ENCODE measurements around the gene PDCD4.

The PDCD4 gene

DNA sequence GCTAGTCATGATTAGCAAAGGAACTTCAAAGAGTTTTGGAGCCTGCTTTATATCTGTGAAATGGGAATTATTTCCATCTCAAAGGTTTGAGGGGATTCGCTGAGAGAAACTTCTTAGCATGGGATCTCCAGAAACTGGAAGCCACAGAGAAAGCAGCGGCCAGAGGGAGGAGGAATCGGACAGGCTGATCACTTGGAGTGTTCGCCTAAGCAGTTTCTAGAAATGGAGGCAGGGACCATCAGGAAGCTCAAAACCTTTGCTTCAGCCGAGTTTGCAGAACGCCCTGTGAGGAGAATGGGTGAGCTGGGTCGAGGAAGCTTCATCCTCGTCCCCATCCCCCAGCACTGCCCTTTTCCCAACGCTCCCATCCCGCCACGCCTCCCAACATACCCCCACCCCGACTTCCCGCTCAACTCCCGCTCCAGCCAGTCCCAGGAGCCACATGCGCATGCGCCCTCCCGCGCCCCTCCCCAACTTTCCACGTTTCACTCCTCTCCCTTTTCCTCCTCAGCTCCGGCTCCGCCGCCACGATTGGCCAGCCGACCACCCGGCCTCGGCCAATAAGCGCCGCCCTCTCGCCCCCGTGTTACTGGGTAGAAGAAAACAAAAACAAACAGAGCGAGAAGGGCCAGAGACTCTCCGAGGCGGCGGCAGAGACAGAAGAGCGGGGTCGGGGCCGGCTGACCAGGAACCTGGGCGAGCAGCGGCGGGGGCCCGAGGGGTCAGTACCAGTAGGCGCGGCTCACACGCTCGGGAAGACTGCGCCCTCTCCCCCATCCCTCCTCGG is at the start of gene PDCD4:
Gene PDCD4, plus strand, starts transcription at position 631 of the 787 bp plus-strand sequence. CDS start 4,100 bp downstream, outside the sequence.
- peak within 1 kb of the TSS; percentile 74 for H2AFZ ChIP-seq (ENCODE audit: low read length, unreplicated experiment)
- H3K4me1 ChIP-seq (ENCODE audit: control insufficient read depth, insufficient read depth, low read length, unreplicated experiment), result peaks cover 11% of the 10 kb centered on the region
- H3K27me3 ChIP-seq (ENCODE audit: insufficient read depth, low read length), result no peaks in the 10 kb centered on the region
- H3K27ac ChIP-seq (ENCODE audit: low read depth, low read length), result peak within 1 kb of the TSS; percentile 76
- peaks cover 32% of the 10 kb centered on the region for H3K79me2 ChIP-seq (ENCODE audit: control insufficient read depth, insufficient read depth, low read length, unreplicated experiment)
- H3K36me3 ChIP-seq (ENCODE audit: insufficient read depth, low read length), result no peaks in the 10 kb centered on the region; the same call in 1 of the 2 replicates
- H3K4me3 ChIP-seq (ENCODE audit: low read depth, low read length), result peak within 1 kb of the TSS; percentile 87

DNA sequence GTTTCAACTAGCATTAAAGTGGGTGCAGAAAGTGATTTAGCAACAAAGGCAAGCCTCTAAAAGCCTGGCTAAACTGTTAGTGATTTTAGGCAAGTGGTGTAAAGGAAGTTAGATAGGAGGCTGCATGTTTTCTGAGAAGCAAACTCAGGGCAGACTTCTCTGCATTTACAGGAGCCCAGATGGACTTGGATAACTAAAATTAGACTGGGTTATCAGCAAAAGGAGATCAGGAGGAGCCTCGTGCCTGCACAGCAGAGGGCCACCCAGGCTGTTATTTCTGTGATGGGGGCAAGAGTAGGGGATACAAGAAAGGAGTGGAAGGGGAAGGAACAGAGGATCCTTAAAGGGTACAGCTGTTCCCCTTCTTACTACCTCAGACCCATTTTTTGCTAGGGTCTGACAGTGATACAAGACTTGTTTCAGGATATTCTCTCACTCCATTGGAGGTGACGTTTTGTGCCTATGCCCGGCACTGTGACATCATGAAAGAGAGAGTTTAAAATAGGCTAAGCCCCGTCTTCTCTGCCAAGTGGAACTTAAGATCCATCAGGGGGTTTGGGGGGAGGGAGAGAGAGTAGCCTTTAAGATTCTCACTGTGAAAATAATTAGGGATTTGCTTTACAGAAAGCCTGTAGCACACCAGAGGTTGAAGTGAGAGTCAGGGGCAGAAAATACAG is 49.6 kb upstream of the PDCD4 start:
- no peak overlapping the region for H2AFZ ChIP-seq (ENCODE audit: low read length, unreplicated experiment)
- H3K79me2 ChIP-seq (ENCODE audit: control insufficient read depth, insufficient read depth, low read length, unreplicated experiment), result no peaks in the 10 kb centered on the region
- H3K4me3 ChIP-seq (ENCODE audit: low read depth, low read length), result no peak overlapping the region

GRCh38 chr10:110822712-110823311 is 48.9 kb upstream of the PDCD4 start:
- peaks cover 6% of the 10 kb centered on the region for H3K4me1 ChIP-seq (ENCODE audit: control insufficient read depth, insufficient read depth, low read length, unreplicated experiment)
- H2AFZ ChIP-seq (ENCODE audit: low read length, unreplicated experiment), result no peak overlapping the region
- H3K79me2 ChIP-seq (ENCODE audit: control insufficient read depth, insufficient read depth, low read length, unreplicated experiment), result no peaks in the 10 kb centered on the region
- no peak overlapping the region for H3K27ac ChIP-seq (ENCODE audit: low read depth, low read length)
- no peaks in the 10 kb centered on the region for H3K36me3 ChIP-seq (ENCODE audit: insufficient read depth, low read length)
- H3K27me3 ChIP-seq (ENCODE audit: insufficient read depth, low read length), result no peaks in the 10 kb centered on the region
- H3K4me3 ChIP-seq (ENCODE audit: low read depth, low read length), result no peak overlapping the region

More for the DNA sequence above, 49.6 kb upstream of the PDCD4 start:
- Histone ChIP-seq H3K27me3 (ENCODE audit: insufficient read depth, low read length) (no peaks in the 10 kb centered on the region), H3K36me3 (ENCODE audit: insufficient read depth, low read length) (no peaks in the 10 kb centered on the region), H3K27ac (ENCODE audit: low read depth, low read length) (no peak overlapping the region), H3K4me1 (ENCODE audit: control insufficient read depth, insufficient read depth, low read length, unreplicated experiment) (peaks cover under 1% of the 10 kb centered on the region)

GRCh38 chr10:110824152-110824441 is 47.6 kb upstream of the PDCD4 start:
- no peaks in the 10 kb centered on the region for H3K27me3 ChIP-seq (ENCODE audit: insufficient read depth, low read length)
- peaks cover 7% of the 10 kb centered on the region for H3K4me1 ChIP-seq (ENCODE audit: control insufficient read depth, insufficient read depth, low read length, unreplicated experiment)
- no peak overlapping the region for H2AFZ ChIP-seq (ENCODE audit: low read length, unreplicated experiment)
- H3K4me3 ChIP-seq (ENCODE audit: low read depth, low read length), result no peak overlapping the region
- H3K27ac ChIP-seq (ENCODE audit: low read depth, low read length), result no peak overlapping the region
- no peaks in the 10 kb centered on the region for H3K79me2 ChIP-seq (ENCODE audit: control insufficient read depth, insufficient read depth, low read length, unreplicated experiment)
- H3K36me3 ChIP-seq (ENCODE audit: insufficient read depth, low read length), result no peaks in the 10 kb centered on the region

DNA sequence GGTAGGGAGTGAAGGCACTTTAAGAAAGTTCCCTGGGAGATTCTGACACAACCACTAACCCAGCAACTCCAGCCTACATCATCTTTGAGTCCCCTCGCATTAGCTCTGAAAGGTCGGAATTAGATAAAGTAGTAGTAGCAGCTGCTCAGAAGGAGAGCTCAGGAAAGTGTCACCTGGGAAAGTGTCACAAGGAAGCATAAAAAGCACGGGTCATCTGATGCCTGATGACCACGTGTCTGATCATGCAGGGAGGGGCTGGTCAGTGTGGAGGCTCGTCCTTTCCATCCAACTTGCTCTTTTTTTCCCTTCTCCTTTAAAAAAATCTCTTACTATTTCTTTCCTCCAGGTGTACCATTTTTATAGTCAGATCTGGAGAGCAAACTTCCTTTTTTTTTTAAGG is 47.1 kb upstream of the PDCD4 start:
- peaks cover 7% of the 10 kb centered on the region for H3K4me1 ChIP-seq (ENCODE audit: control insufficient read depth, insufficient read depth, low read length, unreplicated experiment)
- H3K36me3 ChIP-seq (ENCODE audit: insufficient read depth, low read length), result no peaks in the 10 kb centered on the region
- H3K4me3 ChIP-seq (ENCODE audit: low read depth, low read length), result no peak overlapping the region
- H3K79me2 ChIP-seq (ENCODE audit: control insufficient read depth, insufficient read depth, low read length, unreplicated experiment), result no peaks in the 10 kb centered on the region
- H2AFZ ChIP-seq (ENCODE audit: low read length, unreplicated experiment), result no peak overlapping the region
- no peaks in the 10 kb centered on the region for H3K27me3 ChIP-seq (ENCODE audit: insufficient read depth, low read length)
- H3K27ac ChIP-seq (ENCODE audit: low read depth, low read length), result no peak overlapping the region

GRCh38 chr10:110825508-110825907 is 46.2 kb upstream of the PDCD4 start:
- Histone ChIP-seq H3K27ac (ENCODE audit: low read depth, low read length) (no peak overlapping the region), H2AFZ (ENCODE audit: low read length, unreplicated experiment) (no peak overlapping the region), H3K36me3 (ENCODE audit: insufficient read depth, low read length) (no peaks in the 10 kb centered on the region), H3K4me1 (ENCODE audit: control insufficient read depth, insufficient read depth, low read length, unreplicated experiment) (peaks cover 7% of the 10 kb centered on the region), H3K27me3 (ENCODE audit: insufficient read depth, low read length) (no peaks in the 10 kb centered on the region), H3K79me2 (ENCODE audit: control insufficient read depth, insufficient read depth, low read length, unreplicated experiment) (no peaks in the 10 kb centered on the region), H3K4me3 (ENCODE audit: low read depth, low read length) (no peak overlapping the region)

DNA sequence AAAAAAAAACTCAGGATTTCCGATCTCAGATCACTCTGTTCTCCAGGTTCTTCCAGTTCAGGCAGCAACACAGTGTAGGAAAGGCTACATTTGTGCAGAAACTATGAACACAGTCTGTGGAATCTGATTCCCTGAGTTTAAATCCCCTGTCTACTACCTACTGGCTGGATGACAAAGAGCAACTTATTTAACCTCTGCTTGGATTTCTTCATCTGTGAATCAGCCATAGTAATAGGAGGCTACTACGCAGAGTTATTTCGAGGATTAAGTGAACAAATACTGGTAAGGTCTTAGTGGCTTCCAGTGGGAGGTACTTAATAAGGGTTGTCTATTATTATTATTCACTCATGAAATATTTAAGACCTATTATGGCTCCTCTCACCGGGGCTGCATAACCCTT is 44.3 kb upstream of the PDCD4 start:
- Histone ChIP-seq H3K36me3 (ENCODE audit: insufficient read depth, low read length) (no peaks in the 10 kb centered on the region), H3K4me3 (ENCODE audit: low read depth, low read length) (no peak overlapping the region), H3K27me3 (ENCODE audit: insufficient read depth, low read length) (no peaks in the 10 kb centered on the region), H3K4me1 (ENCODE audit: control insufficient read depth, insufficient read depth, low read length, unreplicated experiment) (peaks cover 7% of the 10 kb centered on the region), H2AFZ (ENCODE audit: low read length, unreplicated experiment) (no peak overlapping the region), H3K79me2 (ENCODE audit: control insufficient read depth, insufficient read depth, low read length, unreplicated experiment) (no peaks in the 10 kb centered on the region), H3K27ac (ENCODE audit: low read depth, low read length) (no peak overlapping the region)

DNA sequence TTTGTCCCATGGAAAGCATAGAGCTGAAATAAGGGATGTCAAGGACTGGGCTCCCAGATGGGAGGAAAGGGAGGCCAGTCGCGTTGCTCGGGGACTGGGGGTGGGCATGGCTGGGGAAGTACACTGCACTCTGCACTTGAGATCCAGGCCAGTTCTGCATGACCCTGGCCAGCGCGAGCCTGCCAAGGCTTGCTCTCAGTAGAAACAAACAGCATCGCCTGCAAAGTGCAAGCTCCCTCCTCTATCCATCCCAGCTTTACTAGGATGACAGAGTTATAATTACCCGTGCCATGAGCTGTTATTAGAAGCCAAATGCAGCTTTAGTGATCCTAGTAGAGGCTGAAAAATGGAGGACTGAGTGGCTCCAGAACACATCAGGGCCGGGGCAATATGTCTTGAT is 43.9 kb upstream of the PDCD4 start:
- Histone ChIP-seq H3K36me3 (ENCODE audit: insufficient read depth, low read length) (no peaks in the 10 kb centered on the region), H2AFZ (ENCODE audit: low read length, unreplicated experiment) (no peak overlapping the region), H3K27me3 (ENCODE audit: insufficient read depth, low read length) (no peaks in the 10 kb centered on the region), H3K27ac (ENCODE audit: low read depth, low read length) (no peak overlapping the region), H3K4me3 (ENCODE audit: low read depth, low read length) (no peak overlapping the region), H3K79me2 (ENCODE audit: control insufficient read depth, insufficient read depth, low read length, unreplicated experiment) (no peaks in the 10 kb centered on the region), H3K4me1 (ENCODE audit: control insufficient read depth, insufficient read depth, low read length, unreplicated experiment) (peaks cover 7% of the 10 kb centered on the region)

DNA sequence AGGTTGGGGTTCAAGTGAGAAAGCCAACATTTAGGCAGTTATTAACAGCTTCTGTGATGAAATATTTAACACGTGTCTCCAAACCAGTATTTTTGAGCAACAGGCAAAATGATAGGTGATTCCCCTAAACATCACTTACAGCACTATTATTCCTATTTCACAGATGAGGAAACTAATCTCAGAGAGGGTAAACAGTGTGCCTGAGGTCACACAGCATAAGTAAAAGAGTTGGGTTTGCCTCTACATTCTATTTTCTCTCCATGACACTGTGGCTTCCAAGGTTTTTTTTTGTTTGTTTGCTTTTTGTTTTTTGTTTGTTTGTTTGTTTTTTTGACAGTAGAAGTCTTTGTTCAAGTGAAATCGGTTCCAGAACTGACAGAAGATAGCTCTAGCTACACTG is 43.2 kb upstream of the PDCD4 start:
- H3K27ac ChIP-seq (ENCODE audit: low read depth, low read length), result no peak overlapping the region
- no peaks in the 10 kb centered on the region for H3K79me2 ChIP-seq (ENCODE audit: control insufficient read depth, insufficient read depth, low read length, unreplicated experiment)
- no peak overlapping the region for H2AFZ ChIP-seq (ENCODE audit: low read length, unreplicated experiment)
- H3K4me3 ChIP-seq (ENCODE audit: low read depth, low read length), result no peak overlapping the region
- no peaks in the 10 kb centered on the region for H3K27me3 ChIP-seq (ENCODE audit: insufficient read depth, low read length)
- peaks cover 7% of the 10 kb centered on the region for H3K4me1 ChIP-seq (ENCODE audit: control insufficient read depth, insufficient read depth, low read length, unreplicated experiment)
- no peaks in the 10 kb centered on the region for H3K36me3 ChIP-seq (ENCODE audit: insufficient read depth, low read length)

DNA sequence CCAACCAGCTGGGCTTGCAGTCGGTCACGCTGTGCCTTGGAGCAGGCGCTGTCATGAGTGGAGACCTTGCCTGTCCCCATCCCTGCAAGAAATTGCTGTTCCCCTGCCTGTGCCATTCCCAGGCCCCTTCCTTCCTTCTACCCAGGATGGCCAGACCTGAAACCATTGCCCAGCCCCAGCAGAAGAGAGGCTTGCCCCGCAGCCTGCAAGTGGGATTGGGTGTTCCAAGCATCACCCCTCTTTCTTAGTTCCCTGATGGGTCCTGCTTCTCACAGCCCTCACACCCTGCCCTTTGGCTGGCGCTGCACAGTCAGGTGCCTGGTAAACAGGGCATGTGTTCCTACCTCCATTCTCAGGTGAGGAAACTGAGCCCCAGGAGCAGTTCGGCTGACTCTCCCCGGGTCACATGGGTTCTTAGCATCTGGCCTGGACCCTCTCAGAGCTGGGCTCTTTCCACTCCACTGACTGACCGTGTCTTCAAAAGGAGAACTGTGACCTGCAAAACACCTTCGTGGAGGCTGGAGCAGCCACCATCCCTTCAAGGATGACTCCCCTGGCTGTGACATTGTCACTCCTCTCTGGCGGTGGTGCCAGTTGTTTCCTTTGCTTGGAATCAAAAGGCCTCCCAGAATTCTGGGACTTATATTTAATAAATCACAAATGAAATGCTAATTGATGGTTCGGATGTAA is 41.9 kb upstream of the PDCD4 start:
- H3K4me3 ChIP-seq (ENCODE audit: low read depth, low read length), result no peak overlapping the region
- no peaks in the 10 kb centered on the region for H3K79me2 ChIP-seq (ENCODE audit: control insufficient read depth, insufficient read depth, low read length, unreplicated experiment)
- H3K4me1 ChIP-seq (ENCODE audit: control insufficient read depth, insufficient read depth, low read length, unreplicated experiment), result peaks cover 7% of the 10 kb centered on the region
- no peaks in the 10 kb centered on the region for H3K27me3 ChIP-seq (ENCODE audit: insufficient read depth, low read length)
- no peaks in the 10 kb centered on the region for H3K36me3 ChIP-seq (ENCODE audit: insufficient read depth, low read length)
- H2AFZ ChIP-seq (ENCODE audit: low read length, unreplicated experiment), result no peak overlapping the region
- H3K27ac ChIP-seq (ENCODE audit: low read depth, low read length), result no peak overlapping the region

All from ACC112 (cell line).